ENCODE data around the gene RTN4IP1.
"Not testable (repeated sequence)": the region's sequence is repeated elsewhere in the genome, so short reads cannot be mapped to it uniquely, and the experiment has no call there.

RTN4IP1 gene

GRCh38 chr6:106548926-106549455, 80.3 kb downstream of the RTN4IP1 start:
- H3K4me3 ChIP-seq (ENCODE audit: low read depth, low read length), result not testable (repeated sequence)

GRCh38 chr6:106547601-106548453, 81.5 kb downstream of the RTN4IP1 start:
- H3K4me3 ChIP-seq (ENCODE audit: low read depth, low read length), result no peak overlapping the region

DNA sequence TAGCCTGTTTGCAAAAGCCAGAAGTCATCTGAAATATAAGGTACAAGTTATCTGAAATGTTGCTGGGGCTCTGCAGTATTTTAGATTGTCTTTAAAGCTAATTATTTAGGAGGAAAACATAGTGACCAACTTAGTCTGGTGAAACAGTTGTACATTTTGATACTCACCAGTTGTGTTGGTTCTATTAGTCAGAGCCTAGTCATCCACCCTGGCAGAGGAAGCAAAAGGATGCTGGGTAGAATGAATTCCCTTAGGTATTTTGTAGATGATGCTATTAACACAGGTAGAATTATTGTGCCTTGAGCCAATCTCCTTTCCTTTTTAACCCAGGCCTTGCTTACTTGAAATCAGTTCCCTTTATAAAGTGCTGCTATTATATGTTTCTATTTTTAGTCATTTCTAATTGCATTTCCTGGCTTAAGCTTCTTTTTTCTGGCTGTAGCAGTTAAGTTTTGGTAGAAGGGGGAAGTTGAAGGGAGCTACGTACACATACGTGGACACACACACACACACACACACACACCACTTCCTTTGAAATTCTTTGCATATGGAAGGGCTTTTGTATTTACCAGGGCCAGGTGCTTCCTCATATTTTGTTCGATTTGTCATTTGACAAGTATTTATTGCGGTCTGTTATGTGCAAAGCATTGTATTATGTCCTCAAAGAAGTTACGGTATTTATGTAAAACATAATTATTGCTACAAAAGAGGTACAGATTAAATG, 82.4 kb downstream of the RTN4IP1 start:
- no peak overlapping the region for H3K4me3 ChIP-seq (ENCODE audit: low read depth, low read length)

- no peak overlapping the region for H3K4me3 ChIP-seq (ENCODE audit: low read depth, low read length)
Observed at GRCh38 chr6:106546261-106546690, 83.0 kb downstream of the RTN4IP1 start.

DNA sequence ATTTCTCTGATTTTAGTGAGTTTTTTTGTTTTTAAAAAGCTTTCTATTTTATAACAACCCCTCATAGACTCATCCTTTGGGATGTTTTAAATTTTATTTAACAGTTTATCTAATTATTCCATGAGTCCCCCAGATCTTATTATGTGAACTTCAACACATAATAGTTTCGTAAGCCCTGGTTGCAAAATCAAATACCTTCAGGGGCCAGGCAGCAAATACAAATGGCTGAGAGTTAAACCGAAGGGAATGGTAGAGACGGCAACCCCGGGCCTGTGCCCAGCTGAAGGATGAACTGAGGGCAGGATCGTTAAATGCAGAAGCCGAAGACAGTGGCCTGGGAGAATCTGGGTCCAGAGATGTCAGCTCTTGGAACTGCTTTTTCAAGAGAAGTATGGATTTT, 88.4 kb downstream of the RTN4IP1 start:
- H3K4me3 ChIP-seq (ENCODE audit: low read depth, low read length), result no peak overlapping the region

DNA sequence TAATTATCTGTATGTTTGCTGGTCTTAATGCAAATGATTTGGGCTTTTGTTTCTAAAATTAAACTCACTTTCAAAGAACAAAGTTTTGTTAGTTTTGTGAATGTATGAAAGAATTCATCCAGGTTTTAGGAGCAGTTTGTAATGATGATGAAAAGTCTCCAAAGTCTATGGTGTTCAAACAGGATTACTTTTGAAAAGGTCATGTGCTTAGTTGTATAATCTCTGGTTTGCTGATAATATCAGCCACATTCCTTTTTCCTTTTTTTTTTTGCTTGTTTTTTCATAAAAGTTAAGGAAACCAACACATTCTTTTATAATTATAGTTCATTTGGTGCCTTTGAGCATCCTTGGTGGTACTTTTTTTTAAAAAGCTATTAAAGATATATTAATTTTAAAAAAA, 88.9 kb downstream of the RTN4IP1 start:
- H3K4me3 ChIP-seq (ENCODE audit: low read depth, low read length), result no peak overlapping the region

DNA sequence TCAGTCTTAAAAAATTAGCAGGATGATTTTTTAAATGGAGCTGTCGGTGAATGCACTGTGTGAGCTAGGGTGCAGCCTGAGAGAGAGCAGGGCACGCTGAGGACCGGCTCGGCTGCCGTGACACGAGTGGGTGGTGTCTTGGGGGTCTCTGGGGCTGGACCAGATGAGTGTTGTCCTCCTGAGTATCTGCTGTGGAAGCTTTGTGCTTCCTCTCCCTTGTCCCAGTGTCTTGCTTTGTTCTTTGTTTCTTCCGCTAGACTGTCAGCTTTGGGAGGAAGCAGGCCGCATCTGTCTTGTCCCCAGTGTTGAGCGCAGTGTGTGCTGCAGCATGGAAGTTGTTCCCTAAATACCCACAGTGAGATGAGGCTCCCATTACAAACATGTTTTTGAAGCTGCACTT, 89.4 kb downstream of the RTN4IP1 start:
- no peak overlapping the region for H3K4me3 ChIP-seq (ENCODE audit: low read depth, low read length)

GRCh38 chr6:106538145-106538544, 91.2 kb downstream of the RTN4IP1 start:
- no peak overlapping the region for H3K4me3 ChIP-seq (ENCODE audit: low read depth, low read length)

GRCh38 chr6:106537662-106538061, 91.6 kb downstream of the RTN4IP1 start:
- H3K4me3 ChIP-seq (ENCODE audit: low read depth, low read length), result no peak overlapping the region

- no peak overlapping the region for H3K4me3 ChIP-seq (ENCODE audit: low read depth, low read length)
Observed at GRCh38 chr6:106536851-106537250, 92.4 kb downstream of the RTN4IP1 start.

- H3K4me3 ChIP-seq (ENCODE audit: low read depth, low read length), result no peak overlapping the region
Observed at GRCh38 chr6:106536357-106536756, 92.9 kb downstream of the RTN4IP1 start.

- no peak overlapping the region for H3K4me3 ChIP-seq (ENCODE audit: low read depth, low read length)
Observed at GRCh38 chr6:106535012-106535411, 94.3 kb downstream of the RTN4IP1 start.

DNA sequence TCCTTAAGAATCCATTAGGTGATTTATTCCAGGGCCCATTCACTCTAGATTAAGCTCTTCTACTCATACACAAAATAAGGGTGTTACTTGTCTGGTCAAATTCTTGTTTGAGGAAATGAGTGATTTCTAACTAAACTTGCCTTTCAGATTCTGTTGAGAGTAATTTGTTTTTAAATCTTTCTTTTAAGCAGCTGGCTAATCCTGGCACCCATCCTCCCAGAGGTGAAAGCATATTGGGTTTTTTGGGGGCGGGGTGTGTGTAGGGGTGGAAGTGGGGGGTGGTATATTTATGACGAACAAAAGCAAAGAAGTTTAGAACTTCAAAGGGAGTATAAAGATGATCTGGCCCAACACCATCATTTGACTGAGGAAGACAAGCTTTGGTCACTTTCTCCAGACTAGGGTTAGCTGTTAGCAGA, 94.7 kb downstream of the RTN4IP1 start:
- no peak overlapping the region for H3K4me3 ChIP-seq (ENCODE audit: low read depth, low read length)

DNA sequence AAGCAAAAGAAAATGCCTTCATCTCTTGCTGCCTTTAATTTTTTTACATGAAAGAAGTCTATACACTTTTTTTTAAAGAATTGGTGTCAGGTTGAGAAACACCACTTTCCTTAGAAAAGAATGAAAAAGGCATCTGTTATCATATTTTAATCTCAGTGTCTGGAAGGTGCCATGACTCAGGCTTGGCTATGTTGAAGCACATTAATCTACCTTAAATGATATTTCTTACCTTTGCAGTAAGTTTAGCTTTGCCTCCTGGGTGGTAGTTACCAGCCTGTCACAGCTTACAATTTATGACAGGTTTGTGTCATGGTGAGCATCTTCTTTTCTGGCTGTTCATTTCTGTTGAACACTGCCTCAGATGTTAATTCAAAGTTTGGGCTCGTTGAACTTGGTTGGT, 95.3 kb downstream of the RTN4IP1 start:
- H3K4me3 ChIP-seq (ENCODE audit: low read depth, low read length), result no peak overlapping the region

GRCh38 chr6:106533054-106533453, 96.2 kb downstream of the RTN4IP1 start:
- H3K4me3 ChIP-seq (ENCODE audit: low read depth, low read length), result no peak overlapping the region

GRCh38 chr6:106530502-106530901, 98.8 kb downstream of the RTN4IP1 start:
- no peak overlapping the region for H3K4me3 ChIP-seq (ENCODE audit: low read depth, low read length)

GRCh38 chr6:106530026-106530425, 99.3 kb downstream of the RTN4IP1 start:
- no peak overlapping the region for H3K4me3 ChIP-seq (ENCODE audit: low read depth, low read length)

GRCh38 chr6:106529438-106529837, 99.9 kb downstream of the RTN4IP1 start:
- H3K4me3 ChIP-seq (ENCODE audit: low read depth, low read length), result no peak overlapping the region

DNA sequence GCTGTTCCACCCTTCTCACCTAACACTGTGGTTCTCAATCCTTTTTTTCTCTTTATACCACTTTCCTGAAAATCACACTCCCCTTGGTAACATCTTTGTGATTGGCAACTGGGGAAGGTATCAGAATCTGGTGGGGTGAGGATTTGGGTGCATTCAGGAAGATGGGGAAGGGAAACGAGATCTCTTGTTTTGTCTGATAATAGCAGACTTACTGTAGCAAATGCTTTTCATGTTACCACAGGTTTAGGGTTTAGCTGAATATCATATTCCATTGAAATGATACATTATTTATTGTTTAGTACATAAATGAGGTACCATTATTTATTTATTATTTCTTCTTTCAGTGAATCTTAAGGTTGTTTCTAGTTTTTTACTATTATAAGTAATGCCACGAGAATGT, 100.8 kb downstream of the RTN4IP1 start:
- no peak overlapping the region for H3K4me3 ChIP-seq (ENCODE audit: low read depth, low read length)

GRCh38 chr6:106527979-106528378, 101.3 kb downstream of the RTN4IP1 start:
- H3K4me3 ChIP-seq (ENCODE audit: low read depth, low read length), result no peak overlapping the region

GRCh38 chr6:106527117-106527516, 102.2 kb downstream of the RTN4IP1 start:
- H3K4me3 ChIP-seq (ENCODE audit: low read depth, low read length), result no peak overlapping the region

DNA sequence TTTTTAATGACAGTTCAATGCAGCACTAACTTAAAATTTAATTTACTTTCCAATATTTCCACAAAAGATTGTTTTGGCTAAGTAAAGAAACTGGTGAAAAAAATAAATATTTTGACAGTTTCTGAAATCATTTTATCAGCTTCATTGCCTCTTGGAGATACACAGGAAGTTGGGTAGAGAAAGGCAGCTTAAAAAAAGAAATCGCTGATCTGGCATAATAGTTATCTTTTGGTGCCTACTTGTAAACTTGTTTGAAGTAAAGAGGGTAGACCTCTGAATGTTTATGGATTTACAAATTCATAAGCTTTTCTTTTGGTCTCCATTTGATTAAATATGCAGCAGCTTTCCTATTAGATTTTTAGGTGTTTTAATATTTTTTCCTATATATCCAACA, 103.4 kb downstream of the RTN4IP1 start:
- H3K4me3 ChIP-seq (ENCODE audit: low read depth, low read length), result no peak overlapping the region

Data from iPS-11a (cell line).